Measurements from ENCODE around the gene CTDSPL. TPM values are rescaled to one million over a fixed set of nuclear protein-coding genes. Genes with fewer than 3 reads are reported as not detected.

CTDSPL gene
- total and polyA plus RNA-seq, 2 of the 13 experiments (the other 11 are each of a cell fraction or from before 2014, with no cell fraction given): 26.1 to 142 TPM

- TF ChIP-seq, protein P1, sequence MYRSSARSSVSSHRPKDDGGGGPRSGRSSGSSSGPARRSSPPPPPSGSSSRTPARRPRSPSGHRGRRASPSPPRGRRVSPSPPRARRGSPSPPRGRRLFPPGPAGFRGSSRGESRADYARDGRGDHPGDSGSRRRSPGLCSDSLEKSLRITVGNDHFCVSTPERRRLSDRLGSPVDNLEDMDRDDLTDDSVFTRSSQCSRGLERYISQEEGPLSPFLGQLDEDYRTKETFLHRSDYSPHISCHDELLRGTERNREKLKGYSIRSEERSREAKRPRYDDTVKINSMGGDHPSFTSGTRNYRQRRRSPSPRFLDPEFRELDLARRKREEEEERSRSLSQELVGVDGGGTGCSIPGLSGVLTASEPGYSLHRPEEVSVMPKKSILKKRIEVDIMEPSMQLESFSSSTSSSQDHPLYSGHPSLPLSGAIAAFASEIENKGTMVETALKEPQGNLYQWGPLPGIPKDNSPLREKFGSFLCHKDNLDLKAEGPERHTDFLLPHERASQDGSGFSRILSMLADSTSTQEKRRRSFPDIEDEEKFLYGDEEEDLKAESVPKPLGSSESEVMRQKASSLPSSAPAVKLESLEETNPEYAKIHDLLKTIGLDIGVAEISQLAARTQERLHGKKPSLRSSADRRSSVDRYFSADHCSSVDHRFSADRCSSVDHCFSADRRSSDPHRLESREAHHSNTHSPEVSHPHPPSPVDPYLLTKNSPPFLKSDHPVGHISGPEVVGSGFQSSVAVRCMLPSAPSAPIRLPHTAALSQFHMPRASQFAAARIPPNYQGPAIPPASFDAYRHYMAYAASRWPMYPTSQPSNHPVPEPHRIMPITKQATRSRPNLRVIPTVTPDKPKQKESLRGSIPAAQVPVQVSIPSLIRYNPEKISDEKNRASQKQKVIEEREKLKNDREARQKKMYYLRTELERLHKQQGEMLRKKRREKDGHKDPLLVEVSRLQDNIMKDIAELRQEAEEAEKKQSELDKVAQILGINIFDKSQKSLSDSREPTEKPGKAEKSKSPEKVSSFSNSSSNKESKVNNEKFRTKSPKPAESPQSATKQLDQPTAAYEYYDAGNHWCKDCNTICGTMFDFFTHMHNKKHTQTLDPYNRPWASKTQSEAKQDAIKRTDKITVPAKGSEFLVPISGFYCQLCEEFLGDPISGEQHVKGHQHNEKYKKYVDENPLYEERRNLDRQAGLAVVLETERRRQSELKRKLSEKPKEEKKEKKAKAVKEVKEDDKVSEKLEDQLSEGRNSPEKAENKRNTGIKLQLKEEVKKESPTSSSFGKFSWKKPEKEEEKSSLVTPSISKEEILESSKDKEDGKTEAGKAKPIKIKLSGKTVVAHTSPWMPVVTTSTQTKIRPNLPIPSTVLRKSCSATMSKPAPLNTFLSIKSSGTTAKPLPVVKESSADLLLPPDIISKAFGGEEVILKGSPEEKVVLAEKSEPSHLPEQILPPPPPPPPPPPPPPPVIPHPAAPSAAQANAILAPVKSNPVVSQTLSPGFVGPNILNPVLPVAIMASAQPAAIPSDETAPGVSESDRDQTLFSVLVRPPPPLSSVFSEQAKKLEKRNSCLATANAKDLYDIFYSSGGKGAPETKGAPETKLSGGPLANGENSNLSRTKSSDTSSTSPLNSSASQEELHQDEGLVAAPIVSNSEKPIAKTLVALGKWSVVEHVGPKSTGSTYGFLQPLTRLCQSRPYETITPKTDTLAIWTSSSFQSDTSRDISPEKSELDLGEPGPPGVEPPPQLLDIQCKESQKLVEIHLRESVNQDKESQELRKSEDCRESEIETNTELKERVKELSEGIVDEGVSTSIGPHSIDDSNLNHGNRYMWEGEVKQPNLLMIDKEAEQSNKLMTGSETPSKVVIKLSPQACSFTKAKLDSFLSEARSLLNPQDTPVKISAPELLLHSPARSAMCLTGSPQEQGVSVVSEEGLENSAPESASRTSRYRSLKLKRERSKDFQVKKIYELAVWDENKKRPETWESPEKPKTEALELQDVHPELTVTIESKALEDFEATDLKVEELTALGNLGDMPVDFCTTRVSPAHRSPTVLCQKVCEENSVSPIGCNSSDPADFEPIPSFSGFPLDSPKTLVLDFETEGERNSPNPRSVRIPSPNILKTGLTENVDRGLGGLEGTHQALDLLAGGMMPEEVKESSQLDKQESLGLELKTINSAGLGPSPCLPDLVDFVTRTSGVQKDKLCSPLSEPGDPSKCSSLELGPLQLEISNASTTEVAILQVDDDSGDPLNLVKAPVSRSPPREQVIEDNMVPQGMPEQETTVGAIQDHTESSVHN (CRISPR knock-in tag; IDR thresholded peaks at IDR 0.05): no peak
- TF ChIP-seq ARID3A (IDR thresholded peaks at IDR 0.05; ENCODE audit: low read depth, low read length): no peak
- no peak for TF ChIP-seq SOX6 (IDR thresholded peaks at IDR 0.05)
- peak; percentile 31; the same call in 1 of the 2 replicates for TF ChIP-seq SOX6 (CRISPR knock-in tag; IDR thresholded peaks at IDR 0.05)
- TF ChIP-seq ZFP41 (CRISPR knock-in tag; IDR thresholded peaks at IDR 0.05; ENCODE audit: borderline replicate concordance): no peak
- TF ChIP-seq KDM5B (CRISPR knock-in tag; IDR thresholded peaks at IDR 0.05; ENCODE audit: borderline replicate concordance): no peak
- no peak for TF ChIP-seq CREB1 (IDR thresholded peaks at IDR 0.05)
- no peak for TF ChIP-seq CREB1 (CRISPR knock-in tag; IDR thresholded peaks at IDR 0.05)
- TF ChIP-seq ZBTB20 (CRISPR knock-in tag; IDR thresholded peaks at IDR 0.05; ENCODE audit: borderline replicate concordance, low read depth): no peak
- no peak for TF ChIP-seq MTF2 (CRISPR knock-in tag; IDR thresholded peaks at IDR 0.05; ENCODE audit: borderline replicate concordance)
- TF ChIP-seq ZNF205 (CRISPR knock-in tag; IDR thresholded peaks at IDR 0.05): no peak
- TF ChIP-seq ZNF639 (CRISPR knock-in tag; conservative IDR thresholded peaks at IDR 0.05): no peak
- TF ChIP-seq FOXA3 (CRISPR knock-in tag; IDR thresholded peaks at IDR 0.05): peak; percentile 28; the same call in 1 of the 2 replicates
- no peak for TF ChIP-seq RFXANK (CRISPR knock-in tag; IDR thresholded peaks at IDR 0.05)
- no peak for TF ChIP-seq SIN3B (IDR thresholded peaks at IDR 0.05; ENCODE audit: low read length)
- 0 out of 4 replicates have a peak, but pooled peaks of 1 of the 2 experiments have one; percentile 8 for TF ChIP-seq EP300 (IDR thresholded peaks at IDR 0.05; ENCODE audit: low read depth in 2 of 2, low read length in 2 of 2)
- no peak for TF ChIP-seq EP300 (CRISPR knock-in tag; IDR thresholded peaks at IDR 0.05; ENCODE audit: borderline replicate concordance)
- TF ChIP-seq ELF4 (CRISPR knock-in tag; IDR thresholded peaks at IDR 0.05; ENCODE audit: borderline replicate concordance): no peak
- no peak for TF ChIP-seq ZNF570 (CRISPR knock-in tag; IDR thresholded peaks at IDR 0.05; ENCODE audit: borderline replicate concordance)
These were observed 62.8 kb downstream of the CTDSPL start (continued) for GRCh38 chr3:37924453-37924852.

All from HepG2 (cell line).